ENCODE results near the gene DARS2. TPM values are rescaled to one million over a fixed set of nuclear protein-coding genes. Genes with fewer than 3 reads are reported as not detected.
"Not testable (repeated sequence)": the region's sequence is repeated elsewhere in the genome, so short reads cannot be mapped to it uniquely, and the experiment has no call there.

The DARS2 gene
- total RNA-seq, 2 donors from 2014 or later, result 7.5 to 11.2 TPM

DNA sequence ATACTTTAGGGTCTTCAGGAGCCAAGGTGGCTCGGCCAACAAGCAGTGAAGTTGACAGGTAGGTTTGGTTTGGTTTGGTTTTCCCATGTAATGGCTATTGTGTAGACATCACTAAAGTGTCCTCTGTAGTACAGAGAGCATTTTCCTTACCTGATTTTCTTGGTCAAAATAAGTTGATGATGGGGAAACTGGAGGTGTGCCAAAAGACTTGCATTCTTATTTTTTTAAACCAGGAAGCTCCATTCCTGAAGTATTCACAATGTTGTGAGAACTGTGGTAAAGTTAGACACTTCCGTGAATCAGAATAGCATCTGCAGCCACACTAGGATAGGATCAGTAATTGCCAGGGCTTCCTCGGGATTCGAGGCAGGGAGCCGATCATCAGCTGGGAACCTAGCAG is 46.6 kb downstream of the DARS2 start:
- no peaks in the 10 kb centered on the region for H3K36me3 ChIP-seq (replicated peaks in 1 of 2; ENCODE audit: insufficient read depth in 1 of 2, low read depth in 2 of 2)
- ATAC-seq (no peak), DNase-seq (no peak)
- peaks cover 37% of the 10 kb centered on the region for H3K4me1 ChIP-seq
- H3K4me3 ChIP-seq, result no peak overlapping the region
- no peaks in the 10 kb centered on the region for H3K27me3 ChIP-seq
- TF ChIP-seq, protein P1, sequence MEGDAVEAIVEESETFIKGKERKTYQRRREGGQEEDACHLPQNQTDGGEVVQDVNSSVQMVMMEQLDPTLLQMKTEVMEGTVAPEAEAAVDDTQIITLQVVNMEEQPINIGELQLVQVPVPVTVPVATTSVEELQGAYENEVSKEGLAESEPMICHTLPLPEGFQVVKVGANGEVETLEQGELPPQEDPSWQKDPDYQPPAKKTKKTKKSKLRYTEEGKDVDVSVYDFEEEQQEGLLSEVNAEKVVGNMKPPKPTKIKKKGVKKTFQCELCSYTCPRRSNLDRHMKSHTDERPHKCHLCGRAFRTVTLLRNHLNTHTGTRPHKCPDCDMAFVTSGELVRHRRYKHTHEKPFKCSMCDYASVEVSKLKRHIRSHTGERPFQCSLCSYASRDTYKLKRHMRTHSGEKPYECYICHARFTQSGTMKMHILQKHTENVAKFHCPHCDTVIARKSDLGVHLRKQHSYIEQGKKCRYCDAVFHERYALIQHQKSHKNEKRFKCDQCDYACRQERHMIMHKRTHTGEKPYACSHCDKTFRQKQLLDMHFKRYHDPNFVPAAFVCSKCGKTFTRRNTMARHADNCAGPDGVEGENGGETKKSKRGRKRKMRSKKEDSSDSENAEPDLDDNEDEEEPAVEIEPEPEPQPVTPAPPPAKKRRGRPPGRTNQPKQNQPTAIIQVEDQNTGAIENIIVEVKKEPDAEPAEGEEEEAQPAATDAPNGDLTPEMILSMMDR (IDR thresholded peaks at IDR 0.05), result no peak
- TF ChIP-seq POLR2A (IDR thresholded peaks at IDR 0.05), result no peak
- intact Hi-C loops (cut with DNase I), result no loop called here
- no peaks in the 10 kb centered on the region for H3K9me3 ChIP-seq
- peak overlapping the region in 2 of 4 donors; percentile 96 to 98 for H3K27ac ChIP-seq
- WGBS, 2 donors, result 82 to 91% methylated on average over 5 of the region's 5 CpGs

DNA sequence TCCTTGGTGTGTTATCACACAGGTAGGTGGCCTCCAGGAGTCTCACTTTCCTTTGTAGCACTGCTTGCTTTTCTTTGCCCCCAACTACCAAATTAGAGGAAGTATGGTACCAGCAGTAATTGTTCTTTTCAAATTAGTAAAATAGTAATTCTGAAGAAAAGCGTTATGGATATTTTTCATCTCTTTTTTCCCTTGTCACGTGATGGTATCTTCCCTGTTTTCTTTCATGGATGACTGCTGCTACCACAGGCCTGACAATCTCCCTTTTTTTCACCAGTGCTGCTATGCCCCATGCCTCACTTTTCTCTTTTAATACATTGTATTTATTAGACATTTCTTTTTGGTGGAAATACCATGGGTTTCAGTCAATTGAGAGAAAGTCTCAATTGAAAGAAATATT is 47.0 kb downstream of the DARS2 start:
- H3K27ac ChIP-seq, result no peak overlapping the region
- no peak for DNase-seq
- H3K36me3 ChIP-seq (replicated peaks in 1 of 2; ENCODE audit: insufficient read depth in 1 of 2, low read depth in 2 of 2), result no peaks in the 10 kb centered on the region
- no peaks in the 10 kb centered on the region for H3K27me3 ChIP-seq
- no peak for TF ChIP-seq POLR2A (IDR thresholded peaks at IDR 0.05)
- TF ChIP-seq, protein P1 (IDR thresholded peaks at IDR 0.05), result no peak
- intact Hi-C loops (cut with DNase I), result no loop called here
- peaks cover 33% of the 10 kb centered on the region for H3K4me1 ChIP-seq
- ATAC-seq, result no peak
- H3K4me3 ChIP-seq, result no peak overlapping the region
- WGBS, 2 donors, result 86 to 91% methylated on average over 2 of the region's 2 CpGs
- H3K9me3 ChIP-seq, result no peaks in the 10 kb centered on the region

DNA sequence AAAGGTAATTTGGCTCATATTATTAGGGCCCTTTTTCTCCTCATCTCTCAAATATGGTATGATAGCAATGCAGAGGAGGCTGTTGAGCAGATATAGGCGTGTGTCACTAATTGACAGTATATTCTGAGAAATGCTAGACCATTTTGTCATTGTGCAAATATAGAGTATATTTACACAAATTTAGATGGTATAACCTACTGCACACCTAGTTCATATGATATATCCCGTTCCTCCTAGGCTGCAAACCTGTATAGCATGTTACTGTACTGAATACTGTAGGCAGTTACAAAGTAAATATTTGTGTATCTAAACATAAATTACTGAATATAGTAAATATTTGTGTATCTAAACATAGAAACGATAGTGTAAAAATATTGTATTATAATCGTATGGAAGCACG is 52.3 kb downstream of the DARS2 start:
- DNase-seq (no peak), ATAC-seq (no peak)
- intact Hi-C loops (cut with DNase I), result no loop called here
- no peaks in the 10 kb centered on the region for H3K4me1 ChIP-seq
- H3K27ac ChIP-seq, result no peak overlapping the region
- no peaks in the 10 kb centered on the region for H3K9me3 ChIP-seq
- no peaks in the 10 kb centered on the region for H3K27me3 ChIP-seq
- WGBS, 2 donors, result 74 to 77% methylated on average over 5 of the region's 5 CpGs
- no peak for TF ChIP-seq POLR2A (IDR thresholded peaks at IDR 0.05)
- TF ChIP-seq, protein P1 (IDR thresholded peaks at IDR 0.05), result no peak
- no peak overlapping the region for H3K4me3 ChIP-seq
- no peaks in the 10 kb centered on the region for H3K36me3 ChIP-seq (replicated peaks in 1 of 2; ENCODE audit: insufficient read depth in 1 of 2, low read depth in 2 of 2)

DNA sequence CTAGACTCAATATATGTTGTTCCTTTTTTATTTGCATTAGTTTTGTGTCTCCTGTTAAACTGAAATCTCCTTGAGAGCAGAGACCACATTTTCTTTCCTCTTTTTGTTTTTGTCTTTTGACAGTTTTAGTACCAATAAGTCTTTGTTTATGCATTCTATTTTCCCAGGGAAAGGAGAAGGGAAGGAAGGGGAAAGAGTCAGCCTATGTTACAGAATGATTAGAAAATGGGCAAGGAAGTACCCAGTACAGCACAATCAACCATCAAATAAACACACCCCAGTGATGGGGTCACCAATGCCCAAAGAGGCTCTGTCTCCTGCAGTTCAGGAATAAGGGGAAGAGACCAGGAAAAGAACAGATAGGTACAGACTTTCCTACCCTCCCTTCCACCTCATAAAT is 53.8 kb downstream of the DARS2 start:
- no peaks in the 10 kb centered on the region for H3K4me1 ChIP-seq
- no peaks in the 10 kb centered on the region for H3K36me3 ChIP-seq (replicated peaks in 1 of 2; ENCODE audit: insufficient read depth in 1 of 2, low read depth in 2 of 2)
- DNase-seq (no peak), ATAC-seq (no peak)
- no peaks in the 10 kb centered on the region for H3K9me3 ChIP-seq
- no peaks in the 10 kb centered on the region for H3K27me3 ChIP-seq
- no peak for TF ChIP-seq POLR2A (IDR thresholded peaks at IDR 0.05)
- TF ChIP-seq, protein P1 (IDR thresholded peaks at IDR 0.05), result no peak
- H3K4me3 ChIP-seq, result no peak overlapping the region
- no peak overlapping the region for H3K27ac ChIP-seq
- intact Hi-C loops (cut with DNase I), result no loop called here

DNA sequence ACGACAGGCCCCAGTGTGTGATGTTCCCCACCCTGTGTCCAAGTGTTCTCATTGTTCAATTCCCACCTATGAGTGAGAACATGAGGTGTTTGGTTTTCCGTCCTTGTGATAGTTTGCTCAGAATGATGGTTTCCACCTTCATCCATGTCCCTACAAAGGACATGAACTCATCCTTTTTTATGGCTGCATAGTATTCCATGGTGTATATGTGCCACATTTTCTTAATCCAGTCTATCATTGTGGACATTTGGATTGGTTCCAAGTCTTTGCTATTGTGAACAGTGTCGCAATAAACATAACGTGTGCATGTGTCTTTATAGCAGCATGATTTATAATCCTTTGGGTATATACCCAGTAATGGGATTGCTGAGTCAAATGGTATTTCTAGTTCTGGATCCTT is 56.6 kb downstream of the DARS2 start:
- H3K4me3 ChIP-seq; ATAC-seq; H3K27ac ChIP-seq; H3K9me3 ChIP-seq; DNase-seq; H3K4me1 ChIP-seq; H3K36me3 ChIP-seq (replicated peaks in 1 of 2; ENCODE audit: insufficient read depth in 1 of 2, low read depth in 2 of 2); intact Hi-C loops (cut with DNase I); H3K27me3 ChIP-seq: not testable (repeated sequence)
- WGBS, 2 donors, result 85 to 86% methylated on average over 4 of the region's 4 CpGs
